Measurements from ENCODE around the gene HAUS8. TPM values are rescaled to one million over a fixed set of nuclear protein-coding genes. Genes with fewer than 3 reads are reported as not detected.

HAUS8 gene
- total and polyA plus RNA-seq, 9 of the 15 experiments (the other 6 are each of a cell fraction or from before 2014, with no cell fraction given), result 20.5 to 53.2 (median 36.0) TPM

GRCh38 chr19:17035842-17036424 is 39.3 kb downstream of the HAUS8 start:
- DNase-seq (ENCODE audit: extremely low read depth in 1 of 4, low spot score in 3 of 4) (peak; percentile 38 to 61 (median 52)), FAIRE-seq (peak; percentile 75)
- peak; percentile 80 for TF ChIP-seq ZBTB40 (IDR thresholded peaks at IDR 0.05)
- no peak for TF ChIP-seq ZBTB40 (CRISPR knock-in tag; IDR thresholded peaks at IDR 0.05)
- TF ChIP-seq ZC3H11A (IDR thresholded peaks at IDR 0.05; ENCODE audit: low read depth, low read length), result no peak
- TF ChIP-seq BCLAF1 (IDR thresholded peaks at IDR 0.05; ENCODE audit: borderline replicate concordance in 1 of 2, control insufficient read depth in 1 of 2, low read depth in 2 of 2, low read length in 1 of 2), result no peak
- TF ChIP-seq NR2C1 (IDR thresholded peaks at IDR 0.05), result no peak
- TF ChIP-seq NR2C1 (tag; IDR thresholded peaks at IDR 0.05), result 0 out of 2 replicates have a peak, but pooled peaks have one; percentile 32
- no peak for TF ChIP-seq RBM17 (IDR thresholded peaks at IDR 0.05; ENCODE audit: borderline replicate concordance, low read depth, low read length)

More at GRCh38 chr19:17035842-17036424, 39.3 kb downstream of the HAUS8 start:
- Histone ChIP-seq H3K27ac (ENCODE audit: extremely low read depth, low read depth, low read length) (no peak overlapping the region), H3K27me3 (ENCODE audit: control insufficient read depth in 2 of 2, insufficient read depth in 2 of 2, low read length in 2 of 2) (peaks cover 13 to 48% of the 10 kb centered on the region in 2 experiments; a peak in 3 of 5 replicates), H3K9me1 (ENCODE audit: control insufficient read depth, insufficient read depth, low read length) (no peaks in the 10 kb centered on the region), H3K79me2 (ENCODE audit: control insufficient read depth, insufficient read depth, low read length) (no peaks in the 10 kb centered on the region), H3K9me3 (replicated peaks; ENCODE audit: control insufficient read depth, insufficient read depth, low read depth, low read length) (no peaks in the 10 kb centered on the region), H4K20me1 (replicated peaks; ENCODE audit: control insufficient read depth, insufficient read depth, low read length) (no peaks in the 10 kb centered on the region; the same call in 1 of the 2 replicates), H3K9ac (ENCODE audit: insufficient read depth in 1 of 2, low read depth in 2 of 2, low read length in 2 of 2) (0 out of 4 replicates have a peak overlapping the region, but pooled peaks of 1 of the 2 experiments have one; percentile 60), H3K36me3 (ENCODE audit: control insufficient read depth, insufficient read depth, low read length) (no peaks in the 10 kb centered on the region), H3K4me3 (no peak overlapping the region), H3K4me2 (ENCODE audit: insufficient read depth, low read length) (peak overlapping the region; percentile 40; the same call in 1 of the 2 replicates), H2AFZ (ENCODE audit: low read depth, low read length) (peak overlapping the region; percentile 53; the same call in 1 of the 2 replicates), H3K4me1 (replicated peaks in 1 of 2; ENCODE audit: control insufficient read depth in 2 of 2, insufficient read depth in 2 of 2, low read length in 2 of 2) (peaks cover 0 to 8% of the 10 kb centered on the region in 2 experiments; a peak in 2 of 5 replicates)
- 24% methylated on average over 11 of the region's 15 CpGs for WGBS (ENCODE audit: insufficient coverage, low coverage, missing lambda C conversion rate)
- peak; percentile 70 for ATAC-seq
- POLR2A ChIA-PET, result interaction anchor here (1.0 kb wide), 1 partner anchor 18 kb away, joined by 3 read pairs; no protein-coding TSS in a partner anchor
- no TSS peak for BruUV-seq (replicated peaks)
- CTCF ChIA-PET (ENCODE audit: low intra/inter-chr PET ratio), result no interaction called here
- in situ Hi-C loops (cut with MboI) (no loop called here), intact Hi-C loops (cut with micrococcal nuclease) (no loop called here)
